ENCODE results near the gene SLC24A2.

The SLC24A2 gene

DNA sequence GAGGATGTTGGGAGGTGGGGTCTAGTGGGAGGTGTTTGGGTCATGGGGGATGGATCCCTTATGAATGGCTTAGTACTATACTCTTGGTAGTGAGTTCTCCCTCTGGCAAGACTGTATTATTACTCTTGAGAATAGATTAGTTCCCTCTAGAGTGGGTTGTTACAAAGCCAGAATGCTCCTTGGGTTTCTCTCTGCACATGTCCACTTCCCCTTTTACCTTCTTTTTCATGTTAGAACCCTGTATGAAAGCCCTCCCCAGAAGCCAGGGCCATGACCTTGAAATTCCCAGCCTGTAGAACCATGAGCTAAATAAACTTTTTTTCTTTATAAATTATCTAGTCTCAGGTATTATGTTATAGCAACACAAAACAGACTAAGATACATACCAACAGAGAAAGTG is 31.1 kb downstream of the SLC24A2 start:
- DNase-seq, result no peak

DNA sequence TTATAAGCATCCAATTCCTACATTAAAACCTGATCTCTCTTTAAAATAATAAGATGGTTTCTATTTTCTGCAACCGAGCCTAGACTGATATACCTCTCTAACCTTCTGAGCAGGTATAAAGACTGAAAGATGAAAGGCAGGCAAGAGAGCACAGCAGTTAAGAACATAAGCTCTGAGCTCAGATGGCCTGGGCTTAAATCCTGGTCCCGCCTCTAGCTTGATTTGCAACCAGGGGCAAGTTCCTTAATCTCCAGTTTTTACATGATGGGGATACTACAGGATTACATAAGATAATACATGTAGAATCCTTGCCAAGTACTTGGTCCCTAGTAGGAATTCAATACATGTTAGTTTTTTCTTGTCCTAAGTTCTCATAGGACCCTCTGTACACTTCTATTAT is 33.9 kb downstream of the SLC24A2 start:
- peak; percentile 46 for DNase-seq

DNA sequence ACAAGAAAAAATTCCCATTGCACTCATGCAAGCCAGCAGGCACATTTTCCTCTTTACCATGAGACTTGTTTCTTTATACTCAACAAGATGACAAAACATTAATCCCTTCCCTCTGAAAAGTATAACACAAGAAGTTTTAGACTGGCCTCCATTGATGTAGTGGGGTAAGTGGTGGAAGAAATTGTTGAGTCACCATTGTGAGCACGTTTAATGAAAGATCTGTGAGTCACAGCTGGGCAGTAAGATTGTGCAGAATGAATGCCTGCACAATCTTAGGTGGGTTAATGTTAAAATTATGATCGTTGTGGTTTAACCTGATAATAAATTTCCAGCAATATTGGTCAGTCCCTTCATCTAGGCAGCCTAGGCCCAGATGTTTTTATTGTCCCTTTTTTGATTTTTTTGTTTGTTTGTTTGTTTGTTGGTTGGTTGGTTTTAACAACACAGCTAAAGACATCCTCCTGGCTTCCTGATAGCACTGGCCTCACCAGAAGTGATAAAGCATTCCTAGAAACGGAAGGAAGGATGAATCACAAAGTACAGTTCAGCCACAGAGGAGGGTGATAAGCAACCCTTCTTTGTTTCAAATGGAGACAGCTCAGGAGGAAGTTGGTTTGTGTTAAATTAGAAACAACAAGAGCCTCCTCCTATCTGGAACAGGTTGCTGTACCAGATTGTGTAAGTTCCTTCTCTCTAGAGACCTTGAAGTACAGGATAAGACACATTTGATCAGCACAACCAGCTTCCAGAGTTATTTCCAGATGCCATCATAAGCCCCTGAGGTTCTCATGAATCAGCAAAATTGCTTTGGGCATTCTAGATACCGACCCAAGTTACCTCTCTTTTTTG is 40.3 kb downstream of the SLC24A2 start:
- no peak for DNase-seq

- no peak for DNase-seq
These were observed 42.6 kb downstream of the SLC24A2 start for GRCh38 chr9:19746223-19746622.

DNA sequence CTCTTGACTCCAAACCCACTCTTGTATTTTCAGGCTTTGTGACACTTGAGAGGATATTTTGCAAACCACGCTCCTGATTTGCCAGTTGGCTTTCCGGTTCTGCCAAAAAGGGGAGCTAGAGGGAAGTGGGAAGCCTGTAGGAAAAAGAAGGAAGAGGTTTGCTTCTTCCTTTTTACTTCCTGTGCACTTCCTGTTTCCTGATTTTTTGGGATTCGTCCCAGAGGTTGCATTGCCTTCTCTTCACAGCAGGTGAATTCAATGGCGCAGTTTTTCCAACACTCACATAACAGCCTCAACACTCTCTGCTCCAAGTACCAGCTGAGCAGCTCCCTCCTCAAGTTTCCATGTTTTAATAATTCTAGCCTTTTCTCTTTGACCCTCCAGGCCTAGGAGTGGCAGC is 47.7 kb downstream of the SLC24A2 start:
- no peak for DNase-seq
